ENCODE measurements around the gene IPCEF1.

DNA sequence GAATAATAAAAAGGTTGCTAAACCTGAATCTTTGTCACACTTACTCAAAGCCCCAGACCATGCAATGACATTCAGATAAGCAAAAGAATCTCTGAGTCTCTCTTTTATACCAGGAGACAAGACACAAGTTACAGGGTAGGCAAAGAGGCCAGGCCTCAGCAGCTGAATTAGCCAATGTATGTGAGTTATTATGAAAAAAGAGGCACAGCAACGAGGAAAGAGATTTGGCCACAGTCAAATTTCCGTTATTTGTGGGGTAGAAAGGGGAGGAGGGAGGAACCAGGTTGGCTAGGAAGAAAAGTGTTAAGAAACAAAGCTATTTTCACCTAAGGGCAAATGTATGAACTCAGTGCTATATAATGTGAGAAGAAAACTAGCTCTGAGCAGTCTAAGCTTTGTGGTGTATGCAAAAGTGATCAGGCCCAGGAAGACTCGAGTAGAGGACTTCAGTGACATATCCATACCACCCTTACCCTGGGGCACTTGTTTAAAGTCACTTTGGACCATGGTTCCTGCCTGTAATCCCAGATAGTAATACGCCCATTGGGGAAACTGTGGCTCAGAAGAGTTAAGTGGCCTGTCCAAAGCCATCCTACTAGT lies 19.1 kb downstream of the IPCEF1 start:
- TF ChIP-seq TP53 (CRISPR knock-in tag; IDR thresholded peaks at IDR 0.05) = no peak
- no peak for TF ChIP-seq NR3C1 (IDR thresholded peaks at IDR 0.05)
- TF ChIP-seq, protein P1, sequence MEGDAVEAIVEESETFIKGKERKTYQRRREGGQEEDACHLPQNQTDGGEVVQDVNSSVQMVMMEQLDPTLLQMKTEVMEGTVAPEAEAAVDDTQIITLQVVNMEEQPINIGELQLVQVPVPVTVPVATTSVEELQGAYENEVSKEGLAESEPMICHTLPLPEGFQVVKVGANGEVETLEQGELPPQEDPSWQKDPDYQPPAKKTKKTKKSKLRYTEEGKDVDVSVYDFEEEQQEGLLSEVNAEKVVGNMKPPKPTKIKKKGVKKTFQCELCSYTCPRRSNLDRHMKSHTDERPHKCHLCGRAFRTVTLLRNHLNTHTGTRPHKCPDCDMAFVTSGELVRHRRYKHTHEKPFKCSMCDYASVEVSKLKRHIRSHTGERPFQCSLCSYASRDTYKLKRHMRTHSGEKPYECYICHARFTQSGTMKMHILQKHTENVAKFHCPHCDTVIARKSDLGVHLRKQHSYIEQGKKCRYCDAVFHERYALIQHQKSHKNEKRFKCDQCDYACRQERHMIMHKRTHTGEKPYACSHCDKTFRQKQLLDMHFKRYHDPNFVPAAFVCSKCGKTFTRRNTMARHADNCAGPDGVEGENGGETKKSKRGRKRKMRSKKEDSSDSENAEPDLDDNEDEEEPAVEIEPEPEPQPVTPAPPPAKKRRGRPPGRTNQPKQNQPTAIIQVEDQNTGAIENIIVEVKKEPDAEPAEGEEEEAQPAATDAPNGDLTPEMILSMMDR (IDR thresholded peaks at IDR 0.05) = no peak
- no peak for TF ChIP-seq RCOR1 (IDR thresholded peaks at IDR 0.05; ENCODE audit: low read depth, low read length)
- TF ChIP-seq, protein P2, sequence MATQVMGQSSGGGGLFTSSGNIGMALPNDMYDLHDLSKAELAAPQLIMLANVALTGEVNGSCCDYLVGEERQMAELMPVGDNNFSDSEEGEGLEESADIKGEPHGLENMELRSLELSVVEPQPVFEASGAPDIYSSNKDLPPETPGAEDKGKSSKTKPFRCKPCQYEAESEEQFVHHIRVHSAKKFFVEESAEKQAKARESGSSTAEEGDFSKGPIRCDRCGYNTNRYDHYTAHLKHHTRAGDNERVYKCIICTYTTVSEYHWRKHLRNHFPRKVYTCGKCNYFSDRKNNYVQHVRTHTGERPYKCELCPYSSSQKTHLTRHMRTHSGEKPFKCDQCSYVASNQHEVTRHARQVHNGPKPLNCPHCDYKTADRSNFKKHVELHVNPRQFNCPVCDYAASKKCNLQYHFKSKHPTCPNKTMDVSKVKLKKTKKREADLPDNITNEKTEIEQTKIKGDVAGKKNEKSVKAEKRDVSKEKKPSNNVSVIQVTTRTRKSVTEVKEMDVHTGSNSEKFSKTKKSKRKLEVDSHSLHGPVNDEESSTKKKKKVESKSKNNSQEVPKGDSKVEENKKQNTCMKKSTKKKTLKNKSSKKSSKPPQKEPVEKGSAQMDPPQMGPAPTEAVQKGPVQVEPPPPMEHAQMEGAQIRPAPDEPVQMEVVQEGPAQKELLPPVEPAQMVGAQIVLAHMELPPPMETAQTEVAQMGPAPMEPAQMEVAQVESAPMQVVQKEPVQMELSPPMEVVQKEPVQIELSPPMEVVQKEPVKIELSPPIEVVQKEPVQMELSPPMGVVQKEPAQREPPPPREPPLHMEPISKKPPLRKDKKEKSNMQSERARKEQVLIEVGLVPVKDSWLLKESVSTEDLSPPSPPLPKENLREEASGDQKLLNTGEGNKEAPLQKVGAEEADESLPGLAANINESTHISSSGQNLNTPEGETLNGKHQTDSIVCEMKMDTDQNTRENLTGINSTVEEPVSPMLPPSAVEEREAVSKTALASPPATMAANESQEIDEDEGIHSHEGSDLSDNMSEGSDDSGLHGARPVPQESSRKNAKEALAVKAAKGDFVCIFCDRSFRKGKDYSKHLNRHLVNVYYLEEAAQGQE (IDR thresholded peaks at IDR 0.05) = no peak
- TF ChIP-seq POLR2A (IDR thresholded peaks at IDR 0.05; ENCODE audit: low read length) = no peak
- TF ChIP-seq, protein P3, sequence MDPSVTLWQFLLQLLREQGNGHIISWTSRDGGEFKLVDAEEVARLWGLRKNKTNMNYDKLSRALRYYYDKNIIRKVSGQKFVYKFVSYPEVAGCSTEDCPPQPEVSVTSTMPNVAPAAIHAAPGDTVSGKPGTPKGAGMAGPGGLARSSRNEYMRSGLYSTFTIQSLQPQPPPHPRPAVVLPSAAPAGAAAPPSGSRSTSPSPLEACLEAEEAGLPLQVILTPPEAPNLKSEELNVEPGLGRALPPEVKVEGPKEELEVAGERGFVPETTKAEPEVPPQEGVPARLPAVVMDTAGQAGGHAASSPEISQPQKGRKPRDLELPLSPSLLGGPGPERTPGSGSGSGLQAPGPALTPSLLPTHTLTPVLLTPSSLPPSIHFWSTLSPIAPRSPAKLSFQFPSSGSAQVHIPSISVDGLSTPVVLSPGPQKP (IDR thresholded peaks at IDR 0.05; ENCODE audit: low read depth, low read length) = no peak
- TF ChIP-seq, protein P4, sequence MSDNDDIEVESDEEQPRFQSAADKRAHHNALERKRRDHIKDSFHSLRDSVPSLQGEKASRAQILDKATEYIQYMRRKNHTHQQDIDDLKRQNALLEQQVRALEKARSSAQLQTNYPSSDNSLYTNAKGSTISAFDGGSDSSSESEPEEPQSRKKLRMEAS (IDR thresholded peaks at IDR 0.05) = no peak
- no peak for TF ChIP-seq RAD21 (conservative IDR thresholded peaks at IDR 0.05 in 1 of 2, IDR thresholded peaks at IDR 0.05 in 1 of 2)
- no peak for TF ChIP-seq BHLHE40 (IDR thresholded peaks at IDR 0.05; ENCODE audit: low read depth, low read length)
- TF ChIP-seq MYC (IDR thresholded peaks at IDR 0.05; ENCODE audit: borderline replicate concordance, low read length) = no peak
- no peak for TF ChIP-seq HDAC2 (IDR thresholded peaks at IDR 0.05)
